GM12873 (cell line): ENCODE measurements around the gene CNIH1.

Source experiments
- CTCF ChIP-seq: IDR thresholded peaks from 2 replicates; pipeline ENCODE4 v1.5.1; 2012; ENCODE audit warnings: low read depth, mild to moderate bottlenecking, moderate library complexity, low read length, control low read depth; ENCODE audit not compliant: insufficient read depth; ENCODE audit errors: missing control alignments

The CNIH1 gene

GRCh38 chr14:54451121-54451601 is 10.0 kb upstream of the CNIH1 start:
- no peak for TF ChIP-seq CTCF

GRCh38 chr14:54450535-54450934 is 9.4 kb upstream of the CNIH1 start:
- TF ChIP-seq CTCF = no peak

- no peak for TF ChIP-seq CTCF
Measured at GRCh38 chr14:54447231-54447692, 6.1 kb upstream of the CNIH1 start.

GRCh38 chr14:54446161-54446693 is 5.1 kb upstream of the CNIH1 start:
- TF ChIP-seq CTCF = no peak

- no peak for TF ChIP-seq CTCF
Measured at GRCh38 chr14:54444681-54445080, 3.5 kb upstream of the CNIH1 start.

- TF ChIP-seq CTCF = no peak
Measured at GRCh38 chr14:54443981-54444380, 2.8 kb upstream of the CNIH1 start.

- no peak for TF ChIP-seq CTCF
Measured at GRCh38 chr14:54440476-54440872, 700 bp downstream of the CNIH1 start.

- TF ChIP-seq CTCF = no peak
Measured at GRCh38 chr14:54440037-54440436, 1.1 kb downstream of the CNIH1 start.
